HS-5 (cell line): ENCODE data around the gene SLC6A20.
A peak's percentile ranks its signal among the peaks of the same experiment; 100 is the strongest.

Source experiments
- DNase-seq: peaks from one replicate; pipeline ENCODE4 v3.0.0-alpha.2; 2012; ENCODE audit warnings: low read depth

The SLC6A20 gene

DNA sequence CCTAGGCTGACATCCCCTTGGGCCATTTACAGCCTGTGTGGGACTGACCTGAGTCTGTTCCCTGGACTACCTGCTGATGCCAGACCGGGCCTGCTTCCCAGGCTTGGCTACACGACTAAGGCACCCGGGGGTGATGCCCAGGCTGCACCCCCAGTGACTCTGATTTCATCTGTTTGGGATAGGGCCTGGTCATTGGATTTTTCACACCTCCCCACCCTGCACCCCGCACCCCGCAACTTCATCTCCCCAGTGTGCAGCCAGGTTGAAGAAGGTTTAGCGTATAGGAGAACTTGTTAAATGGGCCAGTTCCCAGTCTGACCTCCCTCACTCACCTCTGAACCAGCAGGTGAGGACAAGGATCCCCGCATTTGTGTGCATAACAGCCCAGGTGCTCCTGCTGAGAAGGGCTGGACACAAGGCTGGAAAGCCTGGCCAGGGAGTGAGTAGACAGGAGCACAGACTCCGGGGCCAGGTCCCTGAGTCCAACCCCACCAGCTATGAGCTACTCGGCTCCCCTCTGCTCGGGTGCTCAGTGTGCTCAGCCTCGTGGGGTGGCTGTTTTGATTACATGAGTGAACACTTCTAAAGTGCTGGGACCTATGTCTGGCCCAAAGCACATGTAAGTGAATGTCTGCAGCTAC is 18.5 kb downstream of the SLC6A20 start:
- no peak for DNase-seq

DNA sequence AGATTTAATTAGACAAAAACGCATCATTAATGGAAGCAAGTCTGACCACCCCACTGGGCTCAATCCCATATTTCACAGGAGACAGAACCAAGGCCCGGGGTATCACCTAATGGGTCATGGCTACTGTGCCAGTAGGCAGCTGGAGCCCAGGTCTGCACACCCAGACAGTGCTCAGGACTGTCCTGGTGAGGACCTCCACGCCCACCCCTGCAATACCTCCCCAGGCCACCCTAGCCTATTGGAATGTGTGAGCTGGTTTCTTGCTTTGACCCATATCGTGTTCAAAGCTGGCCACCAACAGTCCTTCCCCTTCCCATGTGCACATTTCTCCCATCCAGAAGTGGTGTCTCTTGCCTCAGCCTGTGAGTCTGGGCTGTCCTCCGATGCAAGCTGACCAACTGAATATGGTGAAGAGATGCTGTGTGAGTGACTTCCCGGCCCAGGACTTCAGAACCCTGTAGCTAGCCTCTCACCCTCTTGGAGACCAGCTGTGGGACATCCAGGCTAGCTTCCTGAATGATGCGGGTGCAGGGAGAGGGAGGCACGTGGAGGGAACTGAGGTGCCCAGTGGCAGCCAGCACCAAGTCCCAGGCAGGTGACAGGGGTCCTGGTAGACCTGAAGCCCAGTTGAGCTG is 19.1 kb downstream of the SLC6A20 start:
- no peak for DNase-seq

DNA sequence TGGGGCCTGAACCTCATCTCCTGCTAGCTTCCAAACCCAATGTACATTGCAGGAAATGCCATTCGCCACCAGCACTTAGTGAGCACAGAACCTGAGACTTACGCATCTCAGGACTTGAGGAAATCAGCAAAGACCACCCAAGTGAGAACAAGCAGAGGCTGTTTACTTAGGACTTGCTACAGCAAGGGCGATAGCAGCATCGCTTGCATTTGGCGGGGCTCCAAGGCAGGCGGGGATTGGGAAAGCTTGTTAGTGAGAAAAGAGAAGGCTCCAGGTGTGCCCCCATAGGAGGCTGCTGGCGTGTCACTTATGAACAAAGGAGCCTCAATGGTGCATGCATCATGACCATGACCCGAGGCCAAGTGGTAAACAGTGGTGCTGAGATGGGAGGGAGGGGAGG is 19.7 kb downstream of the SLC6A20 start:
- no peak for DNase-seq

DNA sequence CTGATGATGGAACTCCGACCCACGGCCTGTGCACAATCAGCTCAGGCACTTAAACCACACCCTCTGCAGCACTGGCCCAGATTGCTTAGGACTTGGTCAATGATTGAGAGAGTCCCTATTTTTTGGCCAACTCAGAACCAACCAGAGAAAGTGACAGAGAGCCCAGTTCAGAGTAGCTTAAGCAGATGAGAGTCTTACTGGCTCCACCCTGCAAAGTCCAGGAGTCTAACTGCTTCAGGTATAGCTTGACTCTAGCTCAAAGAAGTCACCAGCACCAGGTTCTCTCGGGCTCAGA is 20.1 kb downstream of the SLC6A20 start:
- DNase-seq, result no peak

DNA sequence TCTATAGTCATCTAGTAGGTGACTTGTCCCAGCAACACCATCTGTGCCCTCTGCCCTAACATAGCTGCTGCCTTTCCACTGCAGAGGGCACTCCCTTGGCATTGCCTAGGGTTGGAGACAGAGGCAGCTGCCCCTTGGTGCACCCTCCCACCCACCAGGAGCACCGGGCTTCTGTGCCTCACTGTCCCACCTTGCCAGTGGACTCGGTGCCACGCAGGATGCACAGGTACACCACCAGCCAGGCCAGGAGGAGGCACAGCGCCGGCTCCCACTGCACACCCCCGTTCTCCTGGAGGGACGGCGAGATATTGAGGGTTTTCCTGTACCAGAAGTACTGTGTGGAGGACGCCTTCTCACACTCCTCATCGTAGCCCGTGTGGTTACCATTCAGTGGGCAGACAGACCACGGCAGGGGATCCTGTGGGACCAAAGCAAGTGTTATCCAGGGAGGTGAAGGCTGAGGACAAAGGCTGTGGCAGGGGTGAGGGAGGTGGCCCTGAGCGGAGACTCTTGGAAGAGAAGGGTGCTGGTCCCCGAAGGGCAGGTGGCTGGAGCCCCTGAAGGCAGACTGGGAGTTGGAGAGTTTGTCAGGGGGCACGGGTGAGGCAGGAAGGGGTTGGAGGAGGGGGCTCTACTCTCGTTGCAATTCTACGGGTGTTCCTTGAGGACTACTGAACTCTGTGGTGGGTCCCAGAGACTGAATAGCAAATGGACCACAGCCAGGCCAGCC is 20.6 kb downstream of the SLC6A20 start:
- DNase-seq, result no peak

DNA sequence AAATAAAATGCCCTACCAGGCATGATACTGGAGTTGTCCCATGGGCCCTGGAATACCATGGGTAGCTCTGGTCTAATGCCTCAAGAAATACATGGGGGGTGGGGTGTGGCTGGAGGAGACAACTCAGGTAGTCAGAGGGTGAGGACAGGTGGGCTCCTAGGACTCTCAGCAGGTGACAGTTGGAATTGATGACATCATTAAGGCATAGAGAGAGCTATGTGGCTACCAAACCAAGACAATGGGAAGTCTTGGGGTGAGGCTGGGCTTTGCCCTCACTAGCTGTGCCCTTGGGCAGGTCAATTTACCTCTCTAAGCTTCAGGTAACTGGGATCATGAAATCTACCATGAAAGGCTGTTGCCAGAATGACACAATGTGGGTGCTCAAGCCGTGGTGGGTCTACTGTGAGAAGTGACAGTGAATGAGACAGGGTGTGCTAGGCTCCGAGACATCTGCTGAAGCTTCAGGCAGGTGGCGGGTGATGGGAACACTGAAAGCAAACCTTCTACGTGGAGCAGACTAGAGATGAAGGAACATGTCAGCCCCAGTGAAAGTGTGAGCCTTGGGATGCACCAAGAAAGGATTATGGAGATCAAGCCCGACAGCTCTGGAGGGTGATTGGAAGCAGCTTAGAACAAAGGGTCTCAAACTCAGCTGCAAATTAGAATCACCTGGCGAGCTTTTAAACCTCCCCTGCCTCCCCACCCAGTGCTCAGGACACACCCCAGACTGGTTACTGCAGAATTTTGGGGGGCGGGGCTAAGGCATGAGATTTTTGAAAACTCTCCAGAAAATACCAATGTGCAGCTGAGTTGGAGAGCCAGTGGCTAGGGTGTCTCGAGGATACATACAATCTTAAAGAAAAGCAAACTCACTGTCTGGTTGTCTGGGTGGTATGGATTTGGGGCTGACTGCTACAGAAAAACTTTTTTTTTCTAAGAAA is 21.5 kb downstream of the SLC6A20 start:
- no peak for DNase-seq

DNA sequence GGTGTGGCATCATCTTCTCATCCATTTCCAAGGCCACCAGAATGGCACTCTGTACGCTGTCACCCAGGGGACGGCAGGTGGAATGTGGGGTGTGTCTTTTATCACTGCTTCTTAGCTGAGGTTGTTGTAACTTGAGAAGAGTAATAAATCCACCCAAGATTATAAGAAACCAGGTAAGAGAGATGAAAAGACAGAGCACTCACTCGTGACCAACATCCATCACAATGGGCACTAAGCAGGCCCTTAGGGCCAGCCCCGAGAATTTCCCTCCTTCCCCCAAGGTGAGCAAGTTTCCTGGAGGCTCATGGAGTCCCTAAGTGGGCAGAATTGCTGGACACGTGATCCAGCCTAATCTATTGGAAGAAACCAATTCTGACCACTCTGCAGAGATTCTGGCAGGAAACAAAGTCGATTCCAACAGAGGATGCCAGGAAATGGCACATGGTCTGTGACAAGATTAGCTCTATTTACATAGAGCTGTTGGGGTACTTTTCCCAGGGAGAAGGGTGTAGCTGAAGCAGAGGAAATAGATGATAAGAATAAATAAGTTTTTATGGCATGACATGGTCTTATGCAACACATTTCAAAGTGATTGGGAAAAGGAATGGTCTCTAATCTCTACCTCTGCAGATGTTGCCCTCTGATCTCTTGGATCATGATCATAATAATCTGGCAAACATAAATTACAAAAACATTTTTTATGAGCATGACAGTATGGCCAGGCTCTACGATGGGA is 22.5 kb downstream of the SLC6A20 start:
- no peak for DNase-seq

DNA sequence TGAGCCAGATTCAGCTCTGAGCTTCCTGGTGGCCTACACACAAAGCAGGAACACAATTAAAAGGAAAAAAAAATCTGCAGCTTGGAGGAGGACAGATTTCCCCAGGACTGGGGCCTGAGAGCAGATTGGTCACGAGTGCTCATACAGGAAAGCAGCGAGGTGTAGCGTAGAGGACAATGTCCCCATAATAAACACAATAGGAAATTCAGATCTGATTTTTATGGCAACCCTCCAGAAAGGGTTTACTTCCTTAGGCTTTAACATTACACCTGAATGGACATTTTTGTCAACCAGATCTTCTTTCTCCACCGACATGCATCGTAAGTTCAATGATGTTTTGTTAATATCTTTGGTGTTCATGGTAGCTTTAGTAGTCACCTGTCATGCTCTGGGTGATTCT is 23.3 kb downstream of the SLC6A20 start:
- DNase-seq, result no peak

DNA sequence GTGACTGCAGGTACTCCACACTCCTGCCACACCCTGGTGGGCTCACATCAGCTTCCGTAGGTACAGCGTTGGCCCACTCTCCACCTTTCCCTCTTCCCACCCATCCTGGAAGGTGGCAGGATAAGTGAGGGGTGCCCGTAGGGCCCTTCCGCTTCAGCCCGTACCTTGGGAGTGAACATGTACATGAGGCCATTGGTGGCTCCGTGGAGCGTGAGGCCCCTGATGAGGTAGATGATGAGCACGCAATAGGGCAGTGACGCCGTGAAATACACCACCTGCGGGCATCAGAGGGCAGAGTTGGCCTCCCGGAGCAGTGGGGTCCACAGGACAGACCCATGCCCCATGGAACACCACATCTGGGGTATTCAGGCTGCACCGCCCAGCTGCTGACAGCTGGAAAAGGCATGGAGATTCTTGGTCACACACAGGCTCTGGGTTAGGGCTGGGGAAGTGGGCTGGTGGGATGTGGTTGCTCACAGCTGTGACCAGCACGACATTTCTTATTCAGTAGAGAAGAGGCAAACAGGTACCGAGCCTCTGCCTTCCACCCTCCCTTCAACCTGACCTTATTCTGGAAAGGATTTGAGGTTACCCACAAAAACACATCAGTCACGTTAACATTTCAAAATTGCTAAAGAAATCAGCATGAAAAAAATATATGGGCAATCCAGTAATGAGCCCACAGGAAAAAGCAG is 23.8 kb downstream of the SLC6A20 start:
- no peak for DNase-seq

DNA sequence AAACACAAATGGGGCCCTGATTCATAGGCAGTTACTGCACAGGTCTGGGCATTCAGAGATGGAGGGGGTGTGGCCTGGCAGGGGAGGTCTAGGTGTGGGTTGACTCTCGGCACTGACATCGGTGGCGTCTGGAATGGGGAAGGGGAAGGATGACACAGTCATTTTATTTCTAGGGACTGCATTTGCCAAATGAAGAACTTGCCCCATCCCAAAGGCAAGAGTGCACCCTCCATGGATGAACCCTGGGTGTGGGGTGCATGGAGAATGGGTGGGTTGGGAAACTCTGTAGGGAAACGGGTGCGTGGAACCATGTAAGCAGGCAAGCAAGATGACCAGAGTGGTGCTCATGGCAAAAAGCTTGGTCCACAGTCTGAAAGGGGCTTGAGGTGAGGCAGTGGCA is 24.5 kb downstream of the SLC6A20 start:
- DNase-seq, result no peak

DNA sequence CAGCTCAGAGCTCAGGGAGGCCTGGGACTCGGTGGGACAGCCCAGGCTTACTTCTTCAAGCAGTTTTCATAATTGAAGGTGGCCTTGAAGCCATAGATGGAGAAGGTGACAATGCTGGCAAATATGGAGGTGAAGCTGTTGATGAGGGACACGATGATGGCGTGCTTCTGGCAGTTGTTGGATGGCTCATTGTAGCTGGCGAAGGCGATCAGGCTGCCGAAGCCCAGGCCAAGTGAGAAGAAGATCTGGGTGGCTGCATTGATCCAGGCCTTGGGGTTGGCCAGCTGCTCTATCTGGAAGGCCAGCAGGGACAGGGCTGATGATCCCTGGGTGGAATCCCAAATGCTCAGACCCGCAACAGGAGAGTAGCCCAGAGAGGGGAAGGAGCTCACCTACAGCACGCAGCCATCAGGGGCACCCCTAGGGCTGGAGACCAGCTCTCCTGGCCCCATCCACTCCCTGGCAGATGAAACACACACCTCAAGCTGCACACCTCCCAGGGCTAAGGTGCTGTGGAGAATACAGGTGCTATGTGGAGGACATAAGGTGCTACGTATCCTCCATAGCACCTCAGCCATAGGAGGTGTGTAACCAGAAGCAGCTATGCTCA is 25.1 kb downstream of the SLC6A20 start:
- no peak for DNase-seq

DNA sequence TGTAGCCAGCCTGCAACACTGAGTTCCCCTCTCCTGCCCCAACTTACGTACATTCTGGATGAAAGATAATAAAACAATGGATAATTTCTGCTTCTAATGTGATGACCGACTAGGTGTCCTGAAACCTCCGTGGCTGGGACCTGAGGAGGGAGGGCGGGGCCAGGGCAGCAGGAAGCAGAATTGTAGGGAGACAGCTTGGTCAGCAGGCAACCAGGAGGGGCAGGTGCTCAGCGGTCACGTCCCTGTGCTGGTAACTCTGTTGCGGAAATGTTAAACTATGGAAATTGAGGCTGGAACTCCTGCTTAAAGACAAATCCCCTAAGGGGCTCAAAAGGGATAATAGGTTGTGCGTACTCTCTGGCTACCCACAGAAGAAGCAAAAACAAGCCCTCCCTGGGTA is 30.4 kb downstream of the SLC6A20 start:
- no peak for DNase-seq

DNA sequence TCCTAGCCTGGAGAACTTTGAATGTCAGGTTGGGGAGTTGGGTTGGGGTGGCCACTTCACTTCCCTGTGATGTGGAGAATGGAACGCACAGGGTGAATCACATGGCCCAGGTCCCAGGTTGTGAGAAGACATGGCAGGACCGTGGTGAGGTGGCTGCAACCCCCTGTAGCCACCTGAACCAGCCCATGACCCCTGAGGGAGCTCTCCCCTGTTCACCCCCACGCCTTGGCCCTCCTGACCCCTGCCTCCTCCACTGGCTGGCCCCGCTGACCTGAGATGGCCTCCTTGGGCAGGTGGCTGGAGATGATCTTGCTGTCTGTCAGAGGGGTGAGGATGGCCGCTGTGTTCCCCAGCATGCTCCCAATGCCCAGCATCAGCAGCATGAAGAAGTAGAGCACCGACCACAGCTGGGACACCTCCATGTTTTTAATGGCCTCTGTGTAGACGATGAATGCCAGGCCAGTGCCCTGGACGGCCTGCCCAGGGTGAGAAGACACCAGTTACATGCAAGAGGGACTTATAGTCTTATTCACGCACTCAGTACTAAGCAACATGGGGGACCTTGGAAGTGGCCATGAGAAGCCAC is 31.0 kb downstream of the SLC6A20 start:
- DNase-seq, result no peak

DNA sequence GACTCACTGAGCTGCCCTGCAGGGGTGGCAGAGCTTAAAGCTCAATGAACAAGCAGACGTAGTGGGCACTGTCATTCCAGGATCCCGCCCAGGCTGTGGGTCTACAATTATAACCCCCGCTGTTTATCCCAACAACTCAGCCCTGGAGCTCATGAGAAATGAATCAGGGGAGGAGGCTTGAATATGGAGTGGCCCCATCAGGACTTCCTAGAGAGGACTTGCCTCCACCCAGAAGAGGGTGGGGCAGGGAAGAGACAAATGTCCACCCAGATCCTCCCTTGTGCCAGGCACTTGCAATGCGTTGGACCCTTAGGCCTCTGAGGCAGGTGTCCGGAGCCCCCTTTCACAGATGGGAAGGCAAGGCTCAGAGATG is 33.0 kb downstream of the SLC6A20 start:
- no peak for DNase-seq

DNA sequence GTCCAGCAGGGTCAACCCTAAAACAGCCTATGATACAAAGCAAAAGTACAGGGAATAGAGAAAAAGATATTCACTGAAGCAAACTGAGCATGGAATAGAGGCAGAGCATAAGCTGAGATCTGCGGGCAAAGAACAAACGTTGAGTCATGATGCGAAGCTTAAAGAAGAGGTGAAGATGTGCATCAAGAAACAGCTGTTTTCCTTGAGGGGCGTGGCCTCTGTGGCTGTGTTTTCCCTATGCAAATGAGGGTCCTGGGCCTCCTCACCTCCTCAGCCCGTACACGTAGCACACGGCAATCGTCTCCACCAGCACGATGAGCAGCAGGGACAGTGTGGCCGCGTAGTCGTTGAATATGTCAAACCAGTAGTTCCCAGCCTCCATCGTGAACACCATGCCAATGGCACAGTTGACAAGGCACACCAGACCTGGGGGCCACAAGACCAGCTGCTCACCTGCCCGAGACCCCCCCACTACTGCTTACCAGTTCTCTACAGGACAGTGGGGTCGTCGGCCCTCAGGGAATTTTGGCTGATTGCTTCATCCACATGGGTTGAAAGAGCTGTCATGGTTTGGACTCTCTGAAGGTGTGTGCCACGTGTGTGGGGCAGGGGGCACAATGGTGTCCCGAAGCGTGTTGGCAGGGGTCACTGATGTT is 33.6 kb downstream of the SLC6A20 start:
- no peak for DNase-seq

DNA sequence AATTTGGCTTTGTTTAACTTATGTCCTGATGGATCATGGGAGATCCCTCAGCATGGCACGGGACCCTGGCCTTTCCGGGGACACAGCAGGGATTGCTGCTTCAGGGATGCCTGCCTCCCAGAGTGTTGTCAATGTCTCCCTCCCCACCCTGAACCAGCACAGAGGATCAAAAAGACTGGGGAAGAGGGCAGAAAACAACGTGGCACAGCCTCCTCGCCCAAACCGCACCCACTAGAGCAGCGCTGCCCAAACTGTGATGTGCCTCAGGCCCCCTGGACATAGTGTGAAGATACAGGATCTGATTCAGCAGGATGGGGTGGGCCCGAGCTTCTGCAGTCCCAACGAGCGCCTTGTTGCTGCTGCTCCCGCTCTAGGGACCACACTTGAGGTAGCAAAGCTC is 34.5 kb downstream of the SLC6A20 start:
- DNase-seq, result no peak

DNA sequence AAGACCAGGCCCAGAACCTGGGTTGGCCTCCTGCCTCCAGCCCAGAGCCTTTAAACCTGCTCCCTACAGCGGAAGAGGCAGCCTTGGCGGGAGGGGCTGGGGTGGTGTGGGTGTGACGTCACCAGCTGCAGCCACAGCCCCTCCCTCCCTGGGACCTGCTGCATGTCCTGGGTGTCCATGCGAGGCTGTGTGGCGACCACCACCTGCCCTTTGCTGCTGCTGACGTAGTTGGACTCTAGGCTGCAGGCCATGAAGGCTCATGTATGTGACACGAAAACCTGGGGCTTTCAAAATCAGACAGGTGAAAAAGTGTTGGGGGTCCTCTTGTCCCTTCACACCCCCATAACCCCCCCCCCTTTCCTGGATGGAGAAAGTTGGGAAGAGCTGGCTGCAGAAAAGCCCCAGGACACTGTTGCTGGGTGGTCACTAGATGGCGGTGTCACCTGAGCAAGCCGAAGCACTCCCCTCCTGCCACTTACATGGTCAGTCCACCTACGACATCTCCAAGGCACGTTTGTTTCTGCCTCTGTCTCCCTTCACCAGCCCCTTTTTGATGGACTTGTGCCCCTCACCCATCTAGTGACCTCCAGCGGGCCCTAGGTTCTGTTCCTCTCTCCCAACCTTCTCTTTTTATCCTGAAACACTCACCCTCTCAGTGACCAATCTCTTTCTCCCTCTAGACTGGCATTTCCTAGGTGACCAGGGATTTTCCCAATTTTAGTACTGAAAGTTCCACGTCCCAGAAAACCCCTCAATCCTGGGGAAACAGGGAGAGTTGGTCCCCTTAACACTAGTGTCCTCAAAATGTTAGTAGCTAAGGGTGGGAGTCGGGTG is 35.2 kb downstream of the SLC6A20 start:
- peak; percentile 13 for DNase-seq

DNA sequence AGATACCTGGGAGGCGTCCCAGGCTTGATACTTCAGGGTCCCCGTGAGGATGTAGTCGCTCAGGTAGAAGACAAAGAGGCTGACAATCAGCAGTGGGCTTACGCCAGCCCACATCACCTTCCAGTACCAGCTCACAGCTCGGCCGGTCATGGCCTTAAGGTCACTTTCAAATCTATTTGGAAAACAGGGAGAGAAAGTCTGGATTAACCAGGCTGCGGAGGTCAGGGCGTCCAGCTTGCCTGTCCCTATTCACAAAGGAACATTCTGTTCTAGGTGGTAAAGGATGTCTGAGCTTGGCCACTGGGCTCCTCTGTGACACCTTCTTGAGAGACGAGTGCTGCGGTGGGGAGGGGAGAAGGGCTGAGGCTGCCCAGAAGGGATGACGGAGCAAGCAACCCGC is 36.5 kb downstream of the SLC6A20 start:
- no peak for DNase-seq

DNA sequence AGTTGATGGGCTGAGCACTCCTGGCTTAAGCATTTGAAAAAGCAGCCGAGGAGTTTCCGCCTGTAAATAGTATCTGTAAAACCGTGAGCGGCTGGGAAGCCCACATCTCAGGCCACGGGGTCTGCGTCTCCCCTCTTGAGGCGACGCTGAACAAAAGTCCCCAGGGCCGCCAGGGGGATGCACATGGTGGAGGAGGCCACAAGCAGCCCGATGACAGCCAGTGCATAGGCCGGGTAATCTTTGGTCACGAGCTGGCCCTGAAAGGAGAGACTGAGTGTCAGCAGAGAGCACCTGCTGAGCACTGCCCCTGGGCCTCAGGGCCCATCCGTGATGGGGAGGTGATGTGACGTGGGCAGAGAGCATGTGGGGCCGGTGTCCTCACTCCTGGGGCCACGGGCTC is 37.5 kb downstream of the SLC6A20 start:
- DNase-seq, result no peak
